ENCODE data around the gene IL32.
"Not testable (repeated sequence)": the region's sequence is repeated elsewhere in the genome, so short reads cannot be mapped to it uniquely, and the experiment has no call there.

Gene IL32

DNA sequence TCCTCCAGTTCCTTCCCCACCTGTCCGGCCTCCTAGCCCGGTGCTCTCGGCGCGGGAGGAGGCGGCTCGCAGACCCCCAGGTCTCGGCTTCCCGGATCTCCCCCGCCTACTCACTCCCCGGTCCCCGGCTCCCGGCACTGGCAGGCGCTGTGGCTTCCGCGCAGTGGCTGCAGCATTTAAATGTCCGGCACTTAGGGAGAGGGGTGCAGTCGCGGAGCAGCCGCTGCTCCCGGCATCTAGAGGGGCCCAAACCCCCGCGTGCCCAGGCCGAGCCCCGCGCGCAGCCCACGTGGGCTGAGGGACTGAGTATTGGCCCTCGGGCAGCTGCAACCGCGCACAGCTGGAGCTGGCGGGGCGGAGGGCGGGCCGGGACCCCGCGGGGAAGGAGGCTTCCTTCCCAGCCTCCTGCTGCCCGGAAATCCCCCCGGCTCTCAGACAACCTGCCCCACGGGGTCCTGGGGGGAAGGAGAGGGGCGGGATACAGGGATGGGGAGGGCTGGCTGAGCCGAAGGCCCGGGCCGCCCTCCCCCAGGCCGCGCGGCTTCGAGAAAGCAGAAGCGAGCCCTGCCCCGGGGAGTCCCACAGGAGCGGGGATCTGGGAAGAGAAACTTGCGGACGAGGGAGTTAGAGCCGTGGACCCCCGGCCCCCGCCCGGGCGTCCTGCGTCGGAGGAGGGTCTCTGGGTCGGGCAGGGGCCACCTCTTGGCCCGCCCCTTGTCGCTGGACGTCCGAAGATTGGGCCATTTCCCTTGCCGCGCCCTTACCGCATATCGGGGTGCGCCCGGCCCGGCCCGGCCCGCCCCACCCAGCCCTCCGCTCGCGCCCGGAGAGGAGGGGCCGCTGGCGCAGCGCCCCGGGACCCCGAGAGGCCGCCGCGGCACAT lies 19.4 kb upstream of the IL32 start, which contains the start of gene MMP25:
MMP25 (plus strand) TSS at position 804 of the 883 bp plus-strand sequence. CDS start 357 bp downstream, outside the sequence.
- DNase-seq (ENCODE audit: low read depth), result peak; percentile 30
- no peaks in the 10 kb centered on the region for H3K36me3 ChIP-seq (ENCODE audit: control insufficient read depth, insufficient read depth, low read length, severe bottlenecking)
- H3K4me1 ChIP-seq (ENCODE audit: control insufficient read depth, insufficient read depth, low read length), result peaks cover 2% of the 10 kb centered on the region
- H3K9ac ChIP-seq (ENCODE audit: low read length), result no peak within 1 kb of the TSS
- H3K9me3 ChIP-seq (ENCODE audit: control insufficient read depth, low read length), result no peaks in the 10 kb centered on the region
- peak within 1 kb of the TSS; percentile 56 for H3K4me3 ChIP-seq (ENCODE audit: low read length)
- H3K27me3 ChIP-seq (replicated peaks; ENCODE audit: control insufficient read depth, insufficient read depth, low read length), result peaks cover 52% of the 10 kb centered on the region

DNA sequence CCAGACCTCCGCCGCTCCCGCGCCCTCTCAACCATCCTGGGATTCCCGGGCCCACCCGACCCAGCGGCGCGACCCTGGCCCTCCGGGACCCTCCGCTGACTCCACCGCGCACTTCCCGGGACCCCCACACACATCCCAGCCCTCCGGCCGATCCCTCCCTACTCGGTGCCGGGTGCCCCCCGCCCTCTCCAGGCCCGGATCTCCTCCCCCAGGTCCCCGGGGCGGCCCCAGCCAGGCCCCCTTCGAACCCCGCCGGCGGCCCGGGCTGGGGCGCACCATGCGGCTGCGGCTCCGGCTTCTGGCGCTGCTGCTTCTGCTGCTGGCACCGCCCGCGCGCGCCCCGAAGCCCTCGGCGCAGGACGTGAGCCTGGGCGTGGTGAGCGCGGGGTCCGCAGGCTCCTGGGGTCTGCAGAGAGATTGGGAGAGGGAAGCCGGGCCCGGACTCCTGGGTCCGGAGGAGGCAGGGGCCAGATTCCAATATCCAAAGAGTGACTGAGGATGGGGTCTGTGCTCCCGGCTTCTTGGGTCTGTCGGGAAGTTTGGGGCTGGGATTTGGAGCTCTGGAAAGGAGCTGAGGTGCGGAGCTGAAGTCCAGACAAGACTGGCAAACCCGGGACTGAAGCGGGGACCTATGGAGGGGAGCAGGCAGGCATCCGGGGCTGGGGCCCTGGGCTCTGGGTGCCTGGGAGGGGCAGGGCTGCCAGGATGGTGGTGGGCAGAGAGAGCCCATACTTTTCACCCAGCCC lies 18.6 kb upstream of the IL32 start:
- Histone ChIP-seq H3K36me3 (ENCODE audit: control insufficient read depth, insufficient read depth, low read length, severe bottlenecking) (no peaks in the 10 kb centered on the region), H3K9me3 (ENCODE audit: control insufficient read depth, low read length) (no peaks in the 10 kb centered on the region), H3K4me3 (ENCODE audit: low read length) (no peak overlapping the region), H3K9ac (ENCODE audit: low read length) (no peak overlapping the region), H3K27me3 (replicated peaks; ENCODE audit: control insufficient read depth, insufficient read depth, low read length) (peaks cover 59% of the 10 kb centered on the region), H3K4me1 (ENCODE audit: control insufficient read depth, insufficient read depth, low read length) (peaks cover 2% of the 10 kb centered on the region)
- DNase-seq (ENCODE audit: low read depth), result no peak

DNA sequence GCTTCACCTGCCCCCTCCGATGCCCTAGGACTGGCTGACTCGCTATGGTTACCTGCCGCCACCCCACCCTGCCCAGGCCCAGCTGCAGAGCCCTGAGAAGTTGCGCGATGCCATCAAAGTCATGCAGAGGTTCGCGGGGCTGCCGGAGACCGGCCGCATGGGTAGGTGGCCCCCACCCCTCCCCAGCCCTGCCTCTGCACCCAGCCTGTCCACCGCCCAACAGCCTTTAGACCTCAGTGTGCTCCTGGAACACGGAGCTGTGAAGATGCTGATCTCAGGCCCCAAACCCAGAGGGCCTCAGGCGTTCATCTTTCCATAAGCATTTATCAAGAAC lies 18.1 kb upstream of the IL32 start:
- Histone ChIP-seq H3K9me3 (ENCODE audit: control insufficient read depth, low read length) (no peaks in the 10 kb centered on the region), H3K9ac (ENCODE audit: low read length) (no peak overlapping the region), H3K27me3 (replicated peaks; ENCODE audit: control insufficient read depth, insufficient read depth, low read length) (peaks cover 63% of the 10 kb centered on the region), H3K36me3 (ENCODE audit: control insufficient read depth, insufficient read depth, low read length, severe bottlenecking) (no peaks in the 10 kb centered on the region), H3K4me1 (ENCODE audit: control insufficient read depth, insufficient read depth, low read length) (peaks cover 2% of the 10 kb centered on the region), H3K4me3 (ENCODE audit: low read length) (no peak overlapping the region)
- no peak for DNase-seq (ENCODE audit: low read depth)

DNA sequence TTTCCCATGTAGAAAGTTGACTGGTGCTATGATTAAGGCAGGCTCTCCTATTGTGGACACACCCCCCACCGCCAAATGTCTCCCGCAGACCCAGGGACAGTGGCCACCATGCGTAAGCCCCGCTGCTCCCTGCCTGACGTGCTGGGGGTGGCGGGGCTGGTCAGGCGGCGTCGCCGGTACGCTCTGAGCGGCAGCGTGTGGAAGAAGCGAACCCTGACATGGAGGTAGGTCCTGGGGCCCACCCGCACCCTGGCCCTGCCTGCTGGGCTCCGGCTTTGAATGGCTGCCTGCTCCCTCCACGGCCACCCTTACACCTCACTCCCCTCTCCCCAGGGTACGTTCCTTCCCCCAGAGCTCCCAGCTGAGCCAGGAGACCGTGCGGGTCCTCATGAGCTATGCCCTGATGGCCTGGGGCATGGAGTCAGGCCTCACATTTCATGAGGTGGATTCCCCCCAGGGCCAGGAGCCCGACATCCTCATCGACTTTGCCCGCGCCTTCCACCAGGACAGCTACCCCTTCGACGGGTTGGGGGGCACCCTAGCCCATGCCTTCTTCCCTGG lies 15.4 kb upstream of the IL32 start:
- H3K4me3 ChIP-seq (ENCODE audit: low read length), result no peak overlapping the region
- no peak for DNase-seq (ENCODE audit: low read depth)
- H3K4me1 ChIP-seq (ENCODE audit: control insufficient read depth, insufficient read depth, low read length), result peaks cover 2% of the 10 kb centered on the region
- H3K9me3 ChIP-seq (ENCODE audit: control insufficient read depth, low read length), result no peaks in the 10 kb centered on the region
- peaks cover 51% of the 10 kb centered on the region for H3K27me3 ChIP-seq (replicated peaks; ENCODE audit: control insufficient read depth, insufficient read depth, low read length)
- H3K9ac ChIP-seq (ENCODE audit: low read length), result no peak overlapping the region
- H3K36me3 ChIP-seq (ENCODE audit: control insufficient read depth, insufficient read depth, low read length, severe bottlenecking), result no peaks in the 10 kb centered on the region

DNA sequence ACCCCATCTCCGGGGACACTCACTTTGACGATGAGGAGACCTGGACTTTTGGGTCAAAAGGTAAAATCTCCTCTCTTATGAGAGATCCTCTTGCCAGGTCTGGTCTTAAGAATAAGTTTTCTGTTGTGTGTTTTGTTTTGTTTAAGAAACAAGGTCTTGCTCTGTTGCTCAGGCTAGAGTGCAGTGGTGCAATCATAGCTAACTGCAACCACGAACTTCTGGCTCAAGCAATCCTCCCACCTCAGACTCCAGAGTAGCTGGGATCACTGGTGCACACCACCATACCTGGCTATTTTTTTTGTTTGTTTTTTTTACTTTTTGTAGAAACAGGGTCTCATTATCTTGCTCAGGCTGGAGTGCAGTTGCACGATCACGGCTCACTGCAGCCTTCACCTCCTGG lies 15.0 kb upstream of the IL32 start:
- Histone ChIP-seq H3K27me3 (replicated peaks; ENCODE audit: control insufficient read depth, insufficient read depth, low read length) (peaks cover 51% of the 10 kb centered on the region), H3K9me3 (ENCODE audit: control insufficient read depth, low read length) (no peaks in the 10 kb centered on the region)

DNA sequence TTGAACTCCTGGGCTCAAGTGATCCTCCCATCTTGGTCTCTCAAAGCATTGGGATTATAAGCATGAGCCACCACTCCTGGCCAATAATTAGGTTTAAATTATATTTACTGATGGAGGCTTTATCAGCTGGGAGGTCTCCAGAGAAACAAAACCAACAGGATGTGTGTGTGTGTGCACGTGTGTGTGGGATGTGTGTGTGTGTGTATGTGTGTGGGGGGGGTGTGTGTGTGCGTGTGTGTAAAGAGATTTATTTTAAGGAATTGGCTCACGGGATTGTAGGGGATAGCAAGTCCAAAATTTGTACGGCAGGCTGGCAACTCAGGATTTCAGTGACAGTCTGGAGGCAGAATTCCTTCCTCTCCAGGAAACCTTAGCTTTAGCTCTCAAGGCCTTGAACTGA lies 14.4 kb upstream of the IL32 start:
- H3K36me3 ChIP-seq (ENCODE audit: control insufficient read depth, insufficient read depth, low read length, severe bottlenecking), result no peaks in the 10 kb centered on the region
- no peaks in the 10 kb centered on the region for H3K4me1 ChIP-seq (ENCODE audit: control insufficient read depth, insufficient read depth, low read length)
- peaks cover 51% of the 10 kb centered on the region for H3K27me3 ChIP-seq (replicated peaks; ENCODE audit: control insufficient read depth, insufficient read depth, low read length)
- H3K9ac ChIP-seq (ENCODE audit: low read length), result no peak overlapping the region
- DNase-seq (ENCODE audit: low read depth), result no peak
- no peak overlapping the region for H3K4me3 ChIP-seq (ENCODE audit: low read length)
- H3K9me3 ChIP-seq (ENCODE audit: control insufficient read depth, low read length), result no peaks in the 10 kb centered on the region

More for the DNA sequence above, 15.0 kb upstream of the IL32 start:
- peaks cover 2% of the 10 kb centered on the region for H3K4me1 ChIP-seq (ENCODE audit: control insufficient read depth, insufficient read depth, low read length)
- no peaks in the 10 kb centered on the region for H3K36me3 ChIP-seq (ENCODE audit: control insufficient read depth, insufficient read depth, low read length, severe bottlenecking)
- H3K4me3 ChIP-seq (ENCODE audit: low read length), result no peak overlapping the region
- H3K9ac ChIP-seq (ENCODE audit: low read length), result no peak overlapping the region
- no peak for DNase-seq (ENCODE audit: low read depth)

DNA sequence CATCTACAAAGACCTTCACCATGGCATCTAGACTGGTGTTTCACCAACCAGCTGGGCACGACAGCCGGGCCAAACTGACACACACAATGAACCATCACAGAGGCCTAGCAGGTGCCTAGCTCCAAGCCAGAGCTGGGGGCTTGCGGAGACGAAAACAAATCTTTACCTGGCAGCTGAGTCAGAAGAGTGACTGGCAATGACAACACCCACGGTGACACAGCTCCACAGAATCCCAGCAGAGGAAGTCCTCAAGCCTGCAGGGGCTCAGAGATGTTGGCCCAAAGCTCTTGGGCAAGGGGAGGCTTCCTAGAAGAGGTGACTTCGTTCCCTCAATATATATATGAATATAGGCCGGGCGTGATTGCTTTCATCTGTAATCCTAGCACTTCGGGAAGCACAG lies 13.9 kb upstream of the IL32 start:
- DNase-seq (ENCODE audit: low read depth), result no peak
- no peaks in the 10 kb centered on the region for H3K9me3 ChIP-seq (ENCODE audit: control insufficient read depth, low read length)
- H3K27me3 ChIP-seq (replicated peaks; ENCODE audit: control insufficient read depth, insufficient read depth, low read length), result peaks cover 51% of the 10 kb centered on the region
- H3K9ac ChIP-seq (ENCODE audit: low read length), result no peak overlapping the region
- H3K4me1 ChIP-seq (ENCODE audit: control insufficient read depth, insufficient read depth, low read length), result no peaks in the 10 kb centered on the region
- H3K4me3 ChIP-seq (ENCODE audit: low read length), result no peak overlapping the region
- H3K36me3 ChIP-seq (ENCODE audit: control insufficient read depth, insufficient read depth, low read length, severe bottlenecking), result no peaks in the 10 kb centered on the region

DNA sequence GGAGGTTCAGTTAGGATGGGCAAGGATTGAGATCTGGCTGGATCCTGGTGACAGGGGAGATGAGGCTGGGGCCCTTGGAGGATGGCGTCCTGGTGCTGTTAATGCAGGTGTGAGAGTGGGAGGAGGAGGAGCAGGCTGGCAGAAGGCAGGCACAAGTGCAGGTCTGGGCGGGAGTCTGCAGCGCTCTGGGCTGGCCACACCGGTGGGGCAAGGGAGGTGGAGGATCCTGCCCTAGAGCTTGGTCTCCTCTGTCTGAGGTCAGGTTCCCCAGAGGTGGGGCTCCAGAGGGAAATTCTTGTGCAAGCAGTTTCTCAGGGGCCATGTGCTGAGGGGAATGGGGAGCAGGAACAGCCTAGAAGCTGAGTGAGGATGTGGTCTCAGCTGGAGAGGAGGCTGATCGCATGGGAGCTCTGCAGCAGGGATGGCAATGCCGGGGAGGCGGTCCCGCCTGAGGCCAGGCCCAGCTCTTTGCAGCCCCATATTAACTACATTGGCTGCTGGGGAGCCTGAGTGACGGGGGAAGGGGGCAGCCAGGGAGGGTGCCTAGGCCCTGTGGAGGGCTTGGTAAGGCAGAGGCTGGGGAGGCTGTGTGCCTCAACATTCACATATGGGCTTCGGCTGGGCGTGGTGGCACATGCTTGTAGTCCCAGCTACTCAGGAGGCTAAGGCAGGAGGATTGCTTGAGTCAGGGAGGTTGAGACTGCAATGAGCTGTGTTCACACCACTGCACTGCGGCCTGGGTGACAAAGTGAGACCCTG lies 12.7 kb upstream of the IL32 start:
- H3K4me1 ChIP-seq (ENCODE audit: control insufficient read depth, insufficient read depth, low read length); H3K36me3 ChIP-seq (ENCODE audit: control insufficient read depth, insufficient read depth, low read length, severe bottlenecking); DNase-seq (ENCODE audit: low read depth); H3K4me3 ChIP-seq (ENCODE audit: low read length); H3K9me3 ChIP-seq (ENCODE audit: control insufficient read depth, low read length); H3K9ac ChIP-seq (ENCODE audit: low read length): not testable (repeated sequence)
- H3K27me3 ChIP-seq (replicated peaks; ENCODE audit: control insufficient read depth, insufficient read depth, low read length), result peaks cover 42% of the 10 kb centered on the region

DNA sequence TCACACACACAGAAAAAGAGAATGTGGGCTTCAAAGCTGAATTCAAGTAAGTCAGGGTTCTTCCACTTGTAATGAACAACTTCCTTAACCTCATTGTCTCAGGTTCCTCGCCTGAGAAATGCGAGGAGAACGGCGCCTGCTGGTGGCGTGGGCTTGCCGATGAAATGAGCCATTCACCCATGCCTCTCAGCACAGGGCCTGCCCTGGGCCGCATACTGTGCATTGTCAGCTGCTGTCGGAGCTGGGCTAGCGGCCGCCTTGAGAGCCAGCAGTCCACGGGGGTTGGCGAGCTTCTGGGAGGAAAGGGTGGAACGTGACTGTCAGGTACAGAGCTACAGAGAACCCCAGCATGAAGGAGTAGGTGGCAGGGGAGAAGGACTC lies 12.1 kb upstream of the IL32 start:
- not testable (repeated sequence) for H3K36me3 ChIP-seq (ENCODE audit: control insufficient read depth, insufficient read depth, low read length, severe bottlenecking); H3K4me3 ChIP-seq (ENCODE audit: low read length); H3K9ac ChIP-seq (ENCODE audit: low read length); H3K4me1 ChIP-seq (ENCODE audit: control insufficient read depth, insufficient read depth, low read length); H3K9me3 ChIP-seq (ENCODE audit: control insufficient read depth, low read length); DNase-seq (ENCODE audit: low read depth)
- H3K27me3 ChIP-seq (replicated peaks; ENCODE audit: control insufficient read depth, insufficient read depth, low read length), result peaks cover 38% of the 10 kb centered on the region

DNA sequence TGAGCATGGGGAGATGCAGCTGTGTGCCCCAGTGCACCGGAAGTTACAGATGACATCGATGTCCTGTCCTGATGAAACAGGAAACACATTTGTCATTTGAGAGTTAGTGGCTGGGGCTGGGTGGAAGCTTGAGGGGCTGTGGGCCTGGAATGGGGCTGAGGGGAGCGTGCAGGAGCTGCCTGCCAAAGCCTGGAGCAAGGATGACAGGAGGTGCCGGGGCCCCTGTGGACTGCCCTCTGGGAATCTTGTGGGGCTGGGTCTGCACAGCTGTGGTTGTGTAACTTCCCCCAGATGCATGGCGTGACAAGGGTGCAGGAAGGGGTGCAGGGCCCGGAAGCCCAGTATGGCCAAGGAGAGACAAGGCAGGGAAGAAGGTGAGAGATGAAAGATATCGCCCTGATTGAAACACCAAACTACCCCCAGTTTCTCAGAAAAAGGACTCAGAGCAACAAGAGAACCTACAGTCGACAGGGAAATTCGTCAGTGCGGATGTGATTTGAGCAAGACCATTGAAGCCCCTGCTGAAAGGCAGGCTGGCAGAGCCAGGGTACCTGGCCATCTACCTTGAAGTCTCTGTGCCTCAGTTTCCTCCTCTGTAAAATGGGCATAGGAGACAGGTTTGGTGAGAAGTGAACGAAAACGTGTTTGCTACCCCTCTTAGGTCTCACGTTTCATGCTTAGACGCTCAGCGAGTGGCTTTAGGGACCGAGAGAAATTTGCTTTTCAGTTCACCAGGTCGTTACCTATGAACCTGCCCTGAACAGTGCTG lies 10.3 kb upstream of the IL32 start:
- Histone ChIP-seq H3K9ac (ENCODE audit: low read length) (no peak overlapping the region), H3K4me3 (ENCODE audit: low read length) (no peak overlapping the region), H3K4me1 (ENCODE audit: control insufficient read depth, insufficient read depth, low read length) (peaks cover 8% of the 10 kb centered on the region), H3K27me3 (replicated peaks; ENCODE audit: control insufficient read depth, insufficient read depth, low read length) (peaks cover 20% of the 10 kb centered on the region), H3K9me3 (ENCODE audit: control insufficient read depth, low read length) (no peaks in the 10 kb centered on the region), H3K36me3 (ENCODE audit: control insufficient read depth, insufficient read depth, low read length, severe bottlenecking) (no peaks in the 10 kb centered on the region)
- DNase-seq (ENCODE audit: low read depth), result no peak
